Measurements from ENCODE around the gene OPCML. TPM values are rescaled to one million over a fixed set of nuclear protein-coding genes. Genes with fewer than 3 reads are reported as not detected.

The OPCML gene
- total RNA-seq, 1 donor from 2014 or later, result not detected

DNA sequence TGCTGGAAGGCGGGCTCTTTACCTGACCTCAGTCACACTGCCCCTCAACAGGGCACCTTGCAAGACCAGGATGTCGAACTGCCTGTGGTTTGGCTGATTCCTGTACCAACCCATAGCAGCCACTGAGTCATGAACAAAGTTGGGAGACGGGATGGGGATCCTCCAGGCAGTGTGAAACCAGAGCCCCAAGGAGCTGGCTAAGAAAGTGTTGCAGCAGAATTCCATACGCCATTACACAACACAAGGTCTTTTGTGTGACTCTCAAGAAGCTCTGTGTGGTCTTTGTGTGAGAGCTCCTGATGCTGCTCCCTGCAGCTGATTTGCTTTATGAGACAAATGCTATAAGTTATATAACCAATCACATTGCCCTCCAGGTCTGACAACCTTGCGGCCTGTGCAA, 617.7 kb downstream of the OPCML start:
- DNase-seq, result no peak

DNA sequence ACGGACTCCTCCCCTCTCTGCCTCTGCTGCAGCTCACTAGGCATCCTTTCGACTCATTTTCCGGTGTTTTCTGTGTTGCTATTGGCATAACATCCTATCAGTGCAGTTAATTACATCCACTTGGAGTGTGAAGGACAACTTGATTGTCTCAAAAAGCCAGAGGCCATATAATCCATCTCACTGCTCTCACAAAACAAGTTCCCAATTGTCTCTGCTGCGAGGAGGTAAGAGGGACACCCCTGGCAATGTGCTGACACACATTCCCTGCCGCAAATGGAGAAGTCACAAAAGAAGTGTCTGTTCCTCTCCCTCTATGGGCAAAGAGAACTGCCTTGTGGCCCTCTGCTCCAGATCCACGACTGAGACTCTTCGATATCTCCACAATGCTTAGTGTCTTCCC, 618.4 kb downstream of the OPCML start:
- DNase-seq, result no peak

DNA sequence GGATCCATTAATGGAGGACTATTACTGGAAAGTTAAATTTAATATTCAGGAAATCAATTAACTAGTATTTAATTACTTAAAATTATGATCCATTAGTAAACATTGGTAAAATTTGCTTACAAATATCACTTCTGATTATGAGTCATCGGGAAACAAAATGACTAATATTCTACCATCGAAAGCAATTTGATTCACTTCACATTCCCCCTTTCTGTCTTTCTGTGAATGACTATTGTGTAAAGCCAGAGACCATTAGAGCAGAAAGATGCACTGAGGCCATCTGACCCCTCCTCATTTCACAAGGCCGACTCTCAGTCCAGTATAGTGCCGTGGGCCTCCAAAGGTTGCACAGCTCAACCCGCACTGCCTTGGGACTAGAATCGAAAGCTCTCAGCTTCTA, 619.0 kb downstream of the OPCML start:
- DNase-seq, result no peak

DNA sequence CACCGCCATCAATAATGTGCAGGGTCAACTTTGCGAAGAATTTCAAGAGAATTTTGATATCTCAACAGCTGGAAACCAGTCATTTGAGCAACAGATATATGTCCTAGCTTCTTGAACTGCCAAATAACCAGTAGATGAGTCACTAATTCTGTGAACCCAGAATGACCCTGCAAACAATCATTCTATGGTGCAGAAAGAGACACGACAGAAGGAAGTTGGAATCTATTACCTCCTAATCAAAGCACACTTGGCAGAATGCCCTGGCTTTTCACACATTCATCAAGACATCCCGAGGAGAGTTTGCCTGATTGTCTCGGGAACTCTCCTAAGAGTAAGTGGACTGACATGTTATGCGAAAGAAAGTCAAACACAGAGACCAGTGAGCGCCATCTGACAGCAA, 621.1 kb downstream of the OPCML start:
- DNase-seq, result peak; percentile 18

DNA sequence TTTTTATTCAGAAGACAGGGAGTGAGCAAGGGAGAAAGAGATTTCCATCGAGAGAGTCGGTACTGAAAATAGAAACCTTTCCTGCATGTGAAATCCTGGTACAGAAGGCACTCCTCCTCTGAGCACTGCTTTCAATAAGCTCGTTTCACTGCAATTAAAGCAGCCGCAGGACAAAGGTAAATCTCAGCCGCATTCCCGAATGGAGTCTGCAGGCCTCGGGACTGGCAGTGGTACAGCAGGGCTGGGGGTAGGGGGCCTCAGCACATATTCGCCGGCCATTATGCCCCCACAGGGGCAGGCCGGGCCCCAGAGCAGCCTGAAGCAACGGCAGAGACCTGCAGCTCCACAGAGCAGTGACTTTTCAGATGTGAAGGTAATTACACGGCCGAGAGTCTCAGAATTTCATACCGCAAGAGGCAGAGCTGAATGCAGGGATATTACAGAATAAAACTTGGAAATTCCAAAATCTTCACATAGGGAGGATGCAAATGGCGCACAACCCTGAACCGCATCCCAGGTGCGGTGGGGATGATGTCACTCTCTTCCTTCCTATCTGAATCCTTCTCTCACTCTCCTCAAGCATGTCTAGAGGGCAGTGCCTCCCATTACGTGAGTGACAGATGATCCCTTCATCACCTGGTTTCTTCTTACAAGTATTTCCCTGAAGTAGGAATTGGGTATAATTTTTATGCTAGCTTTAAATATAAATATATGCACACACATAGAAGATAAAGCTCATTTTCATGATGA, 622.1 kb downstream of the OPCML start:
- no peak for DNase-seq

DNA sequence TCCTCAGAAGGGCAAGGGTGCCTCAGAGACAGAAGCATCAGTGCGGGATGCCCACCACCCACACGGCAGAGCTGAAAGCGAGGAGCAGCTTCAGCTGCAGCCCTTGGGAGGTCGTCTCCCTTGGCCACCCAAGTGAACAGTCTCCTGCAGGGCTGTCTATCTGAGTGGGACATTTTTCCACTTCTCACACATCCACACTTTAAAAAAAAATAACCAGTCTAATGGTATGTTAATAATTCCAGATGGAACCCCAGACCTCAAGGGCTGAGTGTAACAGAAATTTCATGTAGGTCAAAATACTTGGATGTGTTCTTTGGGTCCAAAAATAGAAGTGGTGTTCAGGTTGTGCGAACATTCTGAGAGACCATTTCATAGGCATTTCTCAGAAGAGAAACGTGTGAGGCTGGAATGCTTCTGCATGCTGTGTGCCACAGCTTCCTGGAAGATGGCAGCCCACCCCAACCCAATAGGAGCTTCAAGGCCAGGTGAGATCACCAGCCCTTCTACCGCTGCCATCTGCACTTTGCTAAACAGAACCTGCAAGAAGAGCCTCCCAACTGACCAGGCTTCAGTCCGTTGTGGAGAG, 623.2 kb downstream of the OPCML start:
- DNase-seq, result no peak

DNA sequence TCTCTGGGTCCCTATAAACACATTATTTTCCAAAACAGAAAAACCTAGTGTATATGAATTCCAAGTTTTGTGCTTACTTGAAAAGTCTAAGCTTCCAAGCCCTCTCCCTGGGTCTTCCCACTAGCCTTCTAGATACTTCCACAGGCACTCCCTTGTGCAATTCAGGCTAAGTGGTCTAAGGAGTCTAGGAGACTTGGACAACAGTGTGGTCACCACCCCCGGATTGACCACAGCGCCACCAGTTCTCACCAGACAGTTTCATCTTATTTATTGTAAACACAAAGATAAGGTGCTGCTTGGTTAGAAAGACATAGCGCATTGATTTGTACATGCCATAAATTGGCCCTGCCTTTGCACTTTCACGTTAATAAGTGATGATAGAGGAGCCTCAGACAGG, 623.9 kb downstream of the OPCML start:
- no peak for DNase-seq

DNA sequence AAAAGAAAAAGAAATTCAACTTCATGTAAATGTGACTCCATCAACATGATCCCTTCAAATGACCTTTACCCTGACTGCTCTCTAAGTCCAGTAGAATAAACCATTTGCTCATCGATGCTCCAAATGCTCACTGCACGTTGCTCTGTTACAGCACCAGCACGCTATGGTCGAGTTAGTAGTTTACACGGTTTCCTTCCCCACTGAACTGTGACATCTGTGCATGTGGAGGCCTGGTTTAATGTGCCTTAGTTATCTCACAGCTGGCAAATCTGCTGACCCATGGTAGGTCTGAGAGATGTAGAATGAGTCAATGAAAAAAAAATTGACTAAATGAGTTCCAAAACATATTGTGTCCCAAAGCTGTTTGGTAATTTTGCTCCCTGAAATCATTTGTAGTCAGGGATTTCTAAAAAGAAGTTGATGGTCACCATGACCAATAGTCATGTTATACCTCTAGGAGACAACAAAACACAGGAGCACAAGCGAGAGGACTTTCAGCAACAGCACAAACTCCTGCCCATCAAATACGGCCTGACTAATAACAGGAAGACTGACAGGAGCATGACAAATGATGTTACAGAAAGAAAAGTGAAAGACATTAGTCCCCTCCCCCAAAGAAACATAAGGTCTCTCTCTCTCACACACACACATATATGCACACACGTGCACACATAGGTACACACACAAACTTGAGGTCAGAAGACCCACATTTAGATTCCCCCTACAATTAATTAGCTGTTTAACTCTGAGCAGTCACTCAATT, 624.5 kb downstream of the OPCML start:
- no peak for DNase-seq

DNA sequence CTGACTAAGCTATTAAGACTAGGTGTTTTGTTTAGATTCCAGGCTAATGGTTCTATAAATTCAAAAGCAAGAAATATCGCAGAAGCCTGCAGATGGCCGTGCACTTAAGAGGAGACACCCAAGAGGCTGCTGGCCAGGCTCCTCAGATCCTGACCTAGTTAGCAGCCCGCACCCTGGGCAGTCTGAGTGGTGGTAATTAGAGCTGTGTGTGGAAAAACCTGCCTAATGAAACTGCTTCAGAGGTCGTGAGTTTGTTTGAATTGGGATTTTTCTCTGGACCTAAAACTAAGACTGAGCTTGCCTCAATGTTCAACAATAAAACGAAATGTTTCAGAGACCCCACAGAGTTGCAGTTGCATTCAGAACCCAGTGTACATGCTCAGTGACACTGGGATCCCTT, 627.7 kb downstream of the OPCML start:
- DNase-seq, result no peak

DNA sequence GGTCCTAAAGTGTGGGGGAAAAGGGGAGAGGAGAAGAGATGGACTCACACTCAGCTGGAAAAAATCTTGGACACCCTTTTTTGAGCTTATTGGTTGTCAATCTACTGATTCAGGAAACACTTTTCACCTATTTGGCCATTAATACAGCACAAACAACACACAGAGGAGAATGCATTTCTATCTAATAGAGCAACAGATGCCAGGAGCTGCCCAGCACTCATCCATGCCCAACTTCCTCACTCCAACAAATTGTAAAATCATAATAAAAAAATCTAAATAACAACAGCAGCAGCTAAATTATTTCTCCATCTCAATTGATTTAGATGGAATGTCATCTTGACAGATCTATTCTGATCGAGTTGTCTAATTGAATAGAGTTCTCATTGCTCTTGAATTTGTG, 628.2 kb downstream of the OPCML start:
- no peak for DNase-seq

DNA sequence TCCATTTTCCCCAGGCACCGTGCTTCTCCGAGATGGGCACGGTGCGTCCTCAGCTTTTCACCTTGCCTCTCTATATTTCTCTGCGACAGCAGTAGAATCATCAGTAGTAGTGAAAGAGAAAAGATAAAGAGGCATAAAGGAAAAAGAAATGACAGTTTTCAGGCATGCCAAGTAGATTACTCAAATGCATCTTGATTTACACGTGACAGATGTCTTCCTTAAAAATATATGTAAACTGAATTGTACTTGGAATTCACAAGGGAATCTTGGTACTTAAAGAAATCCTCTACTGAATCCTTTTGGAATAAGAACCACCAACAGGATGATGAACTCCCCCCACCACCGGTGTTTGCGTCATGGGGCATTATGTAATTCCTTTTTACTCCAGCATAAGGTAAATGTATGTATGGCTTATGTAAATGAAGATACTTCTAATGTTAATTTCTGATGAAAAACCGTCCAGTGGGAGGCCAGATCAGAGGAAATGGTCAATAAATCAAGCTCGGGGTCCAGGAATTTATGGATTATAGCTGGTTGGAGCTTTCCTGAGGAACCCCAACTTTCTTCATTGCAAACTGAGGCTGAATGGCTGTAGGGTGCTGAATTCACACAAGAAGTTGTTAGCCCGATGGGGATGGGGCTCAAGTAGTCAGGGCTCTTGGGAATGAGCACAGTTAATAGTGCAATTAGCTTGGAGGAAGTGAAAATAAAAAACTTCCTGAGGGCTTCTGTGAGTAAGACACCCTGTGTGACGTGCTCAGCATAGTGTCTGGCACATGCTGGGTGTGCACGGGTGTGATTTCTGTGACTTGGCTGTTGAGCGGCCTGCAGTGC, 630.4 kb downstream of the OPCML start:
- DNase-seq, result no peak

DNA sequence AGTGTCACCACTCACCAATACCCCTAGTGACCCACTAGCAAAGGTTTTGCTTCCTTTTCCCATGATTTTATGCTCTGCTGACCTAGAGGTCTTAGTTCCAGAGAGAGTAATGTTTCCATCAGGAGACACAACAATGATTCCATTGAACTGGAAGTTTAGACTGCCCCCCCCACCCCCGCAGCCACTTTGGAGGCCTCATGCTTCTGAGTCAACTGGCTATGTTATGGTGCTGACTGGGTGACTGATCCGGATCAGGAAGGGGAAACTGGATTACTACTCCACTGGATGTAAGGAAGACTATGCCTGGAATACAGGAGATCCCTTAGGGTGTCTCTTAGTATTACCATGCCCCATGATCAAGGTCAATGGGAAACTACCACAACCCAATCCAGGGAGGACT, 633.6 kb downstream of the OPCML start:
- DNase-seq, result no peak

DNA sequence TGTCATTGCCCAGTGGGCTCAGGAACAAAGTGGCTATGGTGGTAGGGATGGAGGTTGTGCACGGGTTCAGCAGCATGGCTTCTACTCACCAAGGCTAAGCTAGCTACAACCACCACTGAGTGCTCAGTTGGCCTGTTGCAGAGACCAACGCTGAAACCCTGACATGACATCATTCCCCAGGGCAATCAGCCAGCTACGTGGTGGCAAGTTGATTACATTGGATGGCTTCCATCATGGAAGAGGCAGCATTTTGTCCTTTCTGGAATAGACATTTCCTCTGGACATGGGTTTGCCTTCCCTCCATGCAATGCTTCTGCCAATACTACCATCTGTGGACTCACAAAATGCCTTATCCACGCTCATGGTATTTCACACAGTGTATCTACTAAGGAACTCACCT, 634.3 kb downstream of the OPCML start:
- no peak for DNase-seq

DNA sequence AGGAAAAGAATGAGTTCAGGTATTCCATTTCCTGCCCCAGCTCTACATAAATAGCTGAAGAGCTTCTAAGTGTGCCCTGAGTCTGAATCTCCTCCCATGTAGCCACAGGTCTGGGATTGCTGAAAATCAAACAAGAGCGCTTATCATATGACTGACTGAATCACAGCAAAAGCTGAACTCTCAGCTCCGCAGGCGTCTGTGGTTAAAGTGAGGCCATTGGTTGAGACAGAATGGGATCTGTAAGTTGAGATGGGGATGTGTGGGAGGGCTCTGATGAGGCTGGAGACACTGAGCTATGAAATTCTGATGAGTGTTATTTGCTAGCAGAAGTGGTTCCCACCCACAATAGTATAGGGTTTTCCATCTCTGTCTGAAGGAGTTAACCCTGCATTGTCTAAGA, 637.0 kb downstream of the OPCML start:
- no peak for DNase-seq

DNA sequence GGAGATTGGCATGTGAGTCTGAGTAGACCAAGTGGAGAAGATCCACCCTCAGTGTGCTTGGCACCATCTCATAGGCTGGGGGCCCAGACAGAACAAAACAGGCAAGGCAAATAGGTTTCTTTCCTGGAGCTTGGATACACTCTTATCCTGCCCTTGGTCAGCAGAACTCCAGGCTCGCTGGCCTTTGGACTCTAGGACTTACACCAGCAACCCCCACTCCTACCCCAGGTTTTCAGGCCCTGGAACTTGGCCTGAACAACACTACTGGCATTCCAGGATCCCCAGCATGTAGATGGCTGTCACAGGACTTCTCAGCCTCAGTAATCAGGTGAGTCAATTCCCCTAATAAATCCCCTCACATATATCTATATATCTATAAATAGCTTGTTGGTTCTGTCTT, 637.7 kb downstream of the OPCML start:
- DNase-seq, result no peak

DNA sequence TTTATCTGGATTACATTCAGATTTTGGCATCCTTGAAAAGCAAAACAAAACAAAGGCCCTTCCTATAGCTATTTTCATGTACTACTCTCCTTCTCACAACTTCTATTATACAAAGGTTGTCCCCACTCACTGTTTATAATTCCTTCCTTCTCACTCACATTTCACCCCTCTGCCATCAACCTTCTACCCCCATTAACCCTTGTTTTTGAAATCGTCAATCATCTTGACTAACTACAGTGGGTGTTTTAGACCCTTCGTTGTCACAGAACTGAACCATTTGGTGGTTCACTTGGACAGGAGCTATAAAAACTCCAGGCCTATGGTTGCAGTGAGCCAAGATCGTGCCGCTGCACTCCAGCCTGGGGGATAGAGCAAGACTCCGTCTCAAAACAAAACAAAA, 639.4 kb downstream of the OPCML start:
- DNase-seq, result no peak

DNA sequence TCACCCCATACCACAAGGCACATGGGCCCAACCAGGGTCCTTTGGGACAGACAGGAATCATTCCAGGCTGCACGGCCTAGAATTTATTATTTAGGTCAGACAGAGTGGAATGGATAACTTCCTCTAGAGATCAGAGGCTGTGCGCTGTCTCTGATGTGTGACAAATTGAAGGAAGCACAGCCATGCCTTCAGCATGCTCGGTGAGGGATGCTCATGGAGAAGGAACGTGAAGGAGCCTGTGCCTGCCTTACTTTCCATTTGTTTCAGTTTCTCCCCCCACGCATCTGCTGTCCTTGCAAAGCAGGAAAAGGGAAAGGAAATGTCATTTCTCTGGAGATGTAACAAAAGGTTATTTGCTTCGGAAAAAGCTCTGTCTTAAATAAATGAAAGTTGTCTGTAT, 644.1 kb downstream of the OPCML start:
- DNase-seq, result no peak

DNA sequence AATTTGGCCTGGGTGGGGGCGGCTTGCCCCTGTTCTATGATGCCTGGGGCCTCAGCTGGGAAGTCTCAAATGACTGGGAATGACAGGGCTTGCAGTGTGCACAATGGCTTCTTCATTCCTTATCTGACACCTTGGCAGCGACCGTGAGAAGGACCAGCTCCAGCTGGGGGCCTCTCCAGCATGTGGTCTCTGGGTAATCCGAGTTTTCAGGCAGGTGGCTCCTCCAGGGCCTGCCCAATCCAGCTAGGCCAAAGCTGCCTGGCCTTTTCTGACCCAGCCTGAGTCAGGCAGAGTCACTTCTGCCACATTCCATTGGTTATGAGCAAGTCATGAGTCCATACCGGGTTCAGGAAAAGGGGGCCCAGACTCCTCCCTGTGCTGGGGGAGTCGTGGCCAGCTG, 646.0 kb downstream of the OPCML start:
- no peak for DNase-seq

DNA sequence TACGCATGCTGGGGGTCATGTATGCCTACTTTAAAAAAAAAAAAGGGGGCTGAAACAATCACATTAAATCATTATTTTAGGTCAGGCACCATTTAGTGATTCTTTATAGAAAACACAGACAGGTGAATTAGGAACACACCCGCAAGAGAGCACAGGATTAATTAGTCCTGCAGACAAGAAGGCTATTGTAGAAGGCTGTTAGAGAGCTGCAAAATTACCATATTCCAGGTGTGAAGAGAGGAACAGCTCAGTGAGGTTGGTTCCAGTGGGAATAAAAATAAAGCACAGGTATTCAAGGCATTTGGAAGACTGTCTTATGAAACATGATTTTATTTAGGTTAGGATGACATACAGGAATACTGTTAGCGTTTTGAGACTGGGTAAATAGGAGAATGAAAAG, 649.1 kb downstream of the OPCML start:
- DNase-seq, result no peak

DNA sequence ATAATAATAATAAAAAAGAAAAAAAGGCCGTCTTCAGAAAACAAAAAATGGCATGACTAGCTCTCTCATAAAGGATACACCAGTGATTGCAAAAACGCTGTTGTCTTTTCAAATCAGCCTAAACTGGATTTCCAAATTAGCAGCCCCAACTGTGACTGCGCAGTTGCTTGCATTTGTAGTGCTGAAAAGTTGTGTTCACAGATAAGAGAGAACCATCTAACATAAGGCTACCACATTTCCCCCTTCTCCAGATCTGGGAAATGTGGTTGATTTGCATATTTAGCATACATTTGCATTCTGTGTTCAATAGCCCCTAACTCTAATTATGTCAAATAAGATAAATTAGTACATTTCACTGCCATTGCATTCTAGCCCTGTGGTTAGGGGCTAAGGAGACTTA, 650.7 kb downstream of the OPCML start:
- no peak for DNase-seq

DNA sequence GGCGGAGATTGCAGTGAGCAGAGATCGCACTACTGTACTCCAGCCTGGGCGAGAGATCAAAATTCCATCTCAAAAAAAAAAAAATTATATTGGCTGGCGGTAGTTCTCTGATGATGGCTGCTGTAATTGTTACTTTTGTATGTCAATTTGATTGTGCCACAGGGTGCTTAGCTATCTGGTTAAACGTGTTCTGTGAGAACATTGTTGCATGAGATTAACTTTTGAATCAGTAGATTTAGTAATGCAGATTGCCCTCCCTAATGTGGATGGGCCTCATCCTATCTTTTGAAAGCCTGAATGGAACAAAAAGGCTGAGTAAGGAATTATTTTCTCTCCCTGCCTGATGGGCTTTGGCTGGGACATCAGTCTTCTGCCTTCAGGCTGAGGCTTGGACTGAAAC, 654.2 kb downstream of the OPCML start:
- no peak for DNase-seq

DNA sequence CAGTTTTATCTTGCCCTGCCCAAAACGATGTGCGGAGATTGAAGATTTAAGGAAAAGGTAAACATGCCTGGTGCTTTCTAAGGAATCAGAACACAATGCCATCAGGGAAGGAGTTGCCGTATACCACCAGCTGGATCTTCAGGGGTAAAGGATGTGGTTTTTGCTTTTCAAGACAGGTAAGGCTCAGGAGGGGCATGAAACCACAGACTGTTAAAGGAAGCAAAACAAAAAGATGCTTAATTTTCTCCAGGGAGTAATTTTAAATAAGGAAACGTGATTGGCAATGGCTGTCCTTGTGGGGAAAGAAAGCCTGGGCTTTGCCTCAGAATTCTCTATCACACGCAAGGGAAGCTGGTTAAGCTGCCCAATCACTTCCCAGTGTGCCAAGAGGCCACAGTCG, 655.6 kb downstream of the OPCML start:
- DNase-seq, result no peak

DNA sequence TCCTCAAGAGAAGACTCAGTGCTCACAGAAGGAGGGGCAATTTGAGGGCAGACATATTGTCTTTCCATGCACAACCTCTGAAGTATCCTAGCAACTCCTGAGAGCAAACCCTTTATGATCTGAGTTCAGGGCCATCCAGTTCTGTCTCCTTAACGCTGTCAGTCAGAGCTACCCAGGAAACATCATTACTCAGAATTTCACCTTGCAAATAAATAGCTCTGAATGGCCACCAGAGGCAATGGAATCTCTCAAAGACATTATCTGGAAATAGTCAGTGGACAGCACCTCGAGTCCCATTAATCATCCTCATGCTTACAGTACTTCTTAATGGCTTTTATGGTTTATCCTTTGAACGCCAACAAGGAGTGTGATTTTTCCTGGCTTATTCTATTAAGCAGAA, 656.1 kb downstream of the OPCML start:
- DNase-seq, result no peak
